ENCODE measurements around the gene FAM171A2.

FAM171A2 gene

DNA sequence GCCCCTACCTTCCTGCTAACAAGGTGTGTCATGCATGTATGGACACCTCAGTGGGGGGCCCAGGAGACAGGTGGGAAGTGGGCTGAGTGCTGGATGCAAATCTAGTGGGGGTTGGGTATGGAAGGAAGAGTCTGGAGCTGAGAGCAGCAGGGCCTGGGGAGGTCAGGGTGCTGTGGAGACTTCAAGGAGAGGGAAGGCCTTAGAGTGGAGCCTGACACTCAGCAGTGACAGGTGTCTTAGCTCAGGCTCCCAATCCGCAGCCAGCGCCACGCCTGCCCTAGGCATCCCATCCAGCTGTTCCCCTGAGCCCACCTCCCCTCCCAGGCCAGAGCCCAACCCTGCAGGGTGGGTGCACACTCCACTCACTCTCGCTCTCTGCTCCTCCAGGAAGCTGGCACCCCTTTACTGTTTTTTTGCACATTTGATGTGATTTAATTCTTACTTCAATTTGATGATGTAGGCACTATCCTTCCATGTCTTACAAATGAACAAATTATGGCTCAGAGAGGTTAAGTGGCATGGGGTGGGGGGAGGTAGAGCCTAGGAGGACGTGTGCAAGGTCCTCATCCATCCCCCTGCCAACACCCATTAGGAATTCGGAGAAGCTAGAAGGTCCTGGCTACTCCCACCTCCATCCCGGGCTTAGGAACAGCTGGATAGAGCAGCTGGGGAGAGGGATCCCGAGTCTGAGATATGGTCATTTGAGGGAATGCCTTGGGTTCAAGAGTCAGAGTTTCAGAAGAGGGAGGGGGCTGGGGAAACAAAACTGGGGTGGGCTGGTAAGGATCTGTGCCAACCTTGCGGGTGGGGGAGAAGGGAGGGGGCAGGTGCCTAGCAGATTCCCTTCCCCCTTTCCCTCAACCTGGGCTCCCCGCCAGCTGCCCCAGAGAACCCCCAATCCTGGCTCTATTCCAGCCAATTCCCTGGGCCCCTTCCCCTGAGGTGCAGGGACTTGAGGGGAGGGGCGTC lies 2.1 kb downstream of the FAM171A2 start:
- DNase-seq (ENCODE audit: low read depth in 2 of 2) = no peak

DNA sequence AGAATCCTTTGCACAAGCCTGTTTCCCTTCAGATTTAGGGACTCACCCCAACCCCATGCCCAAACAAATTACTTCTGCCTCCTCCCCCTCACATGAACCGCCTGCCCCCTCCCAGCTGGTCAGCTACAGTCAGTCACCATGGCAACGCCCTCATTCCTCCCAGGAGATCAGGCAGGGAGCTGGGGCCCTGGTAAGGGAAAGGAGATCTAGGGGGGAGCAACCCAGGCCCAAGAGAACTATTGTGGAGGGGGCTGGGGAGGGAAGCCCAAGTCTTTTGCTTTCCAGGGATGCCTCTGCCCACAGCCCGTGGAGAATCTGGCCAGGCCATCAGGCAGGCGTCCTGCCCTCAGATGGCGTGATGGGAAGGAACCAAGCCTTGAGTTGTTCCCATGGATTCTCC lies 2.8 kb downstream of the FAM171A2 start:
- DNase-seq (ENCODE audit: low read depth in 2 of 2) = no peak

DNA sequence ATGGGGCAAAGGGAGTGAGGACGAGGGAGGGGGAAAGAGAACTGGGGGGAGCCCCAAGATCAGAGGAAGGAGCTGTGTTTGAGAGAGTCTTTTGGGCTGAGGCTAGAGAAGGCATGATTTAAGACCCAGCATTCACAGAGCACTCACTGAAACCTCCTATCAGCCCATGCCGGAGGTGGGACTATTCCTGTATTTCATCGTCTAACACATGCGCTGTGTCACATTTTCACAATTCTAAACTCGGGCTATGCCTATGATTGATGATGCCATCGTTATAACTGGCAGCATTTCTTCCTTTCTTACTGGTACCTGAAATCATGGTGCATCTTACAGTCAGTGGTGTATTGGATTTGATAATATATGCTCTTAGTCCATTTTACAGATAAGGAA lies 3.5 kb downstream of the FAM171A2 start:
- no peak for DNase-seq (ENCODE audit: low read depth in 2 of 2)

DNA sequence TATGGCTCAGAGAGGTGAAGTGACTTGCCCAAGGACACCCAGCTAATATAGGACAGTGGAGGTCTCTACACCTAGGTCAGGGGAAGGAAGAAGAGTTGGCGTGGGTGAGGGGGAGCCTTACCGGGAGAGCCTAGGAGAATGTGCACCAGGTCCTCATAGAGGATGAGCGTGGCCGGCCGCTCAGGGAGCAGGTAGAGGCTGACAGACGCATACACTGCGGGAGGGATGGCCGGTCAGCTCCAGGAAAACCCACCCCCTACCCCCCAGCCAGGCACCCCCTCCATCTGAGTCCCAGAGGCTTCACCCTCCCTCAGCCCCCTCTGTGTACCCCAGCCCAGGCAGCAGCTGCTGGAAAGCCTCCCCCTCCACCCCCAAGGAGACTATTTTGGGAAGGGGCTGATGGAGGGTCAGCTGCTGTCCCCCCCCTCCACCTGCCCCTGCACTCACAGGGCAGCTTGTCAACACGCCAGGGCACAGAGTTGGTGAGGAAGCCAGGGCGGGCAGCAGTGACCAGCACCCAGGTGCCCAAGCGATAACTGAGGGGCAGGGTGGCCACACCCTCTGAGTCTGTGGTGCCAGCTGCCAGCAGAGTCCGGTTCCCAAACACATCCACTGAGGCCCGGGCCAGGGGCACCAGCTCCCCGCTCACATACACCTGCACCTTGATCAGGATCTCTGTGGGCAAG lies 4.1 kb downstream of the FAM171A2 start:
- DNase-seq (ENCODE audit: low read depth in 2 of 2) = no peak

DNA sequence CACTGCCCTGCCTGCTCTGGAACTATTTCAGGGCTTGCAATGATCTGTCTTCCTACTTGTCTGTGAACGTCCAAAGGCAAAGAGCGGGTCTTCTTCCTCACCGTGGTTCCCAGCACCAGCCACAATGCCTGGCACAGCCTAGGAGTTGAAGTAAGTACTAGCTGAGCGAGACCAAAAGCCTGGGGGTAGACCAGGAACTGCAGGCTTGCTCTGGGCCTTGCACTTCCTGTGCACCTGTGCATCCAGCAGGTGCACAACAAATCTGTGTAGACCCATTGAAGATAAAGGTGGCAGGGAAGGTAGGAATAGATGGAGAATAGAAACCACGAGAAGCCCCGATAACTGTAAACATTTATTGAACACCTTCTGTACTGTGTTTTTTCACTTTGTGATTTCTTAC lies 4.6 kb downstream of the FAM171A2 start:
- DNase-seq (ENCODE audit: low read depth in 2 of 2) = no peak

DNA sequence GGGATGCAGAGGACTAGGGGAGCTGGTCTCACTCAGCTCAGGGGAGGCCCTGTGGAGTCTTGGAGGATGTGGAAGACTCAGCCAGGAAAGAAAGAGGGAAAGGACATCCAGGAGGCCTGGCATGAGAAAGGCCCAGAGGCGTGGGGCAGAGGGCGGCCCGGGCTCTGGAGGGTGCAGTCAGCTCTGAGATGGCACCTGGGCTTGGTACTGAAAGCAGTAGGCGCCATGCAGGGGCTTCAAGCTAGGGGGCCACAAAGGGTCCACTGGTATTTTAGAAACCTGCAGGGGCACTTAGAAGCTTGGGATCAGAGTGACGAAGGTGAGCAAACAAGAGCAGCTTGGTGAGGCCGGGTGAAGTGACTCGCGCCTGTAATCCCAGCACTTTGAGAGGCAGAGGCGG lies 5.6 kb downstream of the FAM171A2 start:
- DNase-seq (ENCODE audit: low read depth in 2 of 2) = no peak

DNA sequence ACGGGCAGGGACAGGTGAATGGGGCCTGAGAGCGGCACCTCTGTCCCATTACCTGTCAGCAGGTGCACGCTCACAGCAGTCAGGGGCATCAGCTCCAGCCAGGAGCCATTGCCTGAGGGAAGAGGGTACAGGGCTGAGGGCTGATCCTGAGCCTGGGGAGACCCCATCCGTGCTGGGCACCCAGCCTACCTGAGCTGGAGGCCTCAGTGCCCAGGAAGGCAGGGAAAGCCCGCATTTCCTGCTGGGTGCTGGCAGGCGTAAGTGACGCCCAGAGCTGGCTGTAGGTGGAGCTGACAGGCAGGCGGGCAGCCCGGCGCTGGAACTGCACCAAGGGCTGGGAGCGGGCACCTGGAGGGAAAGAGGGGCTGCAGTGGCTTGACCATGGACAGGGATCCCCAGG lies 7.4 kb downstream of the FAM171A2 start:
- DNase-seq (ENCODE audit: low read depth in 2 of 2) = no peak

GRCh38 chr17:44355642-44356099 lies 8.0 kb downstream of the FAM171A2 start:
- DNase-seq (ENCODE audit: low read depth in 2 of 2) = no peak

- DNase-seq (ENCODE audit: low read depth in 2 of 2) = peak in 1 of 2 donors; percentile 61
These were observed 8.8 kb downstream of the FAM171A2 start for GRCh38 chr17:44354582-44355561.

DNA sequence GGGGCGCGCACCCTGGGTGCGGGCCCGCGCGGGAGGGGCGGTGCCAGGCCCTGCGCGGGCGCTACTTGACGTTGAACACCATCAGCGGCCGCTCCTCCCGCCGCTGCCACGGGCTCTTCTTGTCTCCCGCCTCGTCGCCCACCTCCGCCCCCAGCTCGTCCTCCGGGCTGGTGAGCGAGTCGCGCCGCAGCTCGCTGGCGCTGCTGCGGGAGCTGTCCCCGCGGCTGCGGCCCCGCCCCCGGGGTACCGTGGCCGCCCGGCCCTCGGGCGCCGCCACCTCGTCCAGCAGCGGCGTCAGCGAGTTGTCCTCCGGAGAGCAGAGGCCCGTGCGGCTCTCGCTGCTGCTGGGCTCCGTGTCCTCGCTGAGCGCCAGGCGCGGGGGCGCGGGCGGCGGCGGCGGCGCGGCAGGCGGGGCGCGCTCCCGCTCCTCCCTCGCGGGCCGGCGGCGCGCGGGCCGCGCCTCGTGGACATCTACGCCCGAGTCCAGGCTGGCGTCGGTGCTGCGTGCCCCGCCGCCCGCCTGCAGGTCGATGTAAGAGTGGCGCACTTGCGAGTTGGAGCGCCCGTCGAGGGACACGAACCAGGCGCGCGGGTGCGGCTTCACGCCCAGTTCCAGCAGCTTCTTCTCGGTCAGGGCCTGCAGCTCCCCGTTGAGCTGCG lies 9.9 kb downstream of the FAM171A2 start:
- peak in 1 of 2 donors; percentile 14 for DNase-seq (ENCODE audit: low read depth in 2 of 2)

DNA sequence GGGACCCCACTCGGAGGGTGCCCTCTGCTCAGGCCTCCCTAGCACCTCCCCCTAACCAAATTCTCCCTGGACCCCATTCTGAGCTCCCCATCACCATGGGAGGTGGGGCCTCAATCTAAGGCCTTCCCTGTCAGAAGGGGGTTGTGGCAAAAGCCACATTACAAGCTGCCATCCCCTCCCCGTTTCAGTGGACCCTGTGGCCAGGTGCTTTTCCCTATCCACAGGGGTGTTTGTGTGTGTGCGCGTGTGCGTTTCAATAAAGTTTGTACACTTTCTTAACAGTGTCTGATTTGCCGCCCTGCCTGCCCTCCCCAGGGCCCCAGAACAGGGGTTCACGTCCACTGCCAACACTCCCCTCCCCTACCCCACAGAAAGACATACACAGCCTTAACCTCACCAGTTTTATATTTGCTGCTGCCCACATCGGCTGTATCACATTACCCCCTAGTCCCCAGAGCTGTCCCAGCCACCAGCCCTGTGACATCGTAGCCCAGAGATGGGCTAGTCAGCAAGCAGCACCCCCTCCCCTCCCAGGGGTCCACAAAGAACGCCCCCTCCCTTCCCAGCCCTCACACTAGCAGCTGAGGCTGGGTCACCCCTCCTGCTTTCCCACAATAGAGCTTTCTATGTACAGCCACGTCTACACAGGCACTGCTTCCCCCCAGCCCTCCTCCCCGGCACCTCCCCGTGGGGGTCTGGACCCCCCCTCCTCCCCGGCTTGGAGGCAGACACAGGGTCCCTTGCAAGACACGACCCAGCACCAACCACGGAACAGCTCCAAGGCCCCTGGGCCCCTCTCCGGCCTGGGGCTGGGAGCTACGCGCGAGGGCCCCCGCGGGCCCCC lies 10.6 kb downstream of the FAM171A2 start:
- DNase-seq (ENCODE audit: low read depth in 2 of 2) = no peak

DNA sequence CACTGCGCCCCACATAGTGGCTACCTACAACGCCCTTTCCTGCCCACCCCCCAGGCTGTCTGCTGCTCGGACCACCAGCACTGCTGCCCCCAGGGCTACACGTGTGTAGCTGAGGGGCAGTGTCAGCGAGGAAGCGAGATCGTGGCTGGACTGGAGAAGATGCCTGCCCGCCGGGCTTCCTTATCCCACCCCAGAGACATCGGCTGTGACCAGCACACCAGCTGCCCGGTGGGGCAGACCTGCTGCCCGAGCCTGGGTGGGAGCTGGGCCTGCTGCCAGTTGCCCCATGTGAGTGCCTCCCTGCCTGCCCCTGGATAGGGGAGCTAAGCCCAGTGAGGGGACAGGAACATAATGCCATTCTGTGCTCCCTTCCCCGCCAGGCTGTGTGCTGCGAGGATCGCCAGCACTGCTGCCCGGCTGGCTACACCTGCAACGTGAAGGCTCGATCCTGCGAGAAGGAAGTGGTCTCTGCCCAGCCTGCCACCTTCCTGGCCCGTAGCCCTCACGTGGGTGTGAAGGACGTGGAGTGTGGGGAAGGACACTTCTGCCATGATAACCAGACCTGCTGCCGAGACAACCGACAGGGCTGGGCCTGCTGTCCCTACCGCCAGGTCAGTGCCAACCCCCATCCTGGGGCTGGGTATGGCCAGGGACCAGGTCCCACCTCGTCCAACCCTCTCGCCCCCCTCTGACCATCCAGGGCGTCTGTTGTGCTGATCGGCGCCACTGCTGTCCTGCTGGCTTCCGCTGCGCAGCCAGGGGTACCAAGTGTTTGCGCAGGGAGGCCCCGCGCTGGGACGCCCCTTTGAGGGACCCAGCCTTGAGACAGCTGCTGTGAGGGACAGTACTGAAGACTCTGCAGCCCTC lies 11.5 kb downstream of the FAM171A2 start:
- no peak for DNase-seq (ENCODE audit: low read depth in 2 of 2)

DNA sequence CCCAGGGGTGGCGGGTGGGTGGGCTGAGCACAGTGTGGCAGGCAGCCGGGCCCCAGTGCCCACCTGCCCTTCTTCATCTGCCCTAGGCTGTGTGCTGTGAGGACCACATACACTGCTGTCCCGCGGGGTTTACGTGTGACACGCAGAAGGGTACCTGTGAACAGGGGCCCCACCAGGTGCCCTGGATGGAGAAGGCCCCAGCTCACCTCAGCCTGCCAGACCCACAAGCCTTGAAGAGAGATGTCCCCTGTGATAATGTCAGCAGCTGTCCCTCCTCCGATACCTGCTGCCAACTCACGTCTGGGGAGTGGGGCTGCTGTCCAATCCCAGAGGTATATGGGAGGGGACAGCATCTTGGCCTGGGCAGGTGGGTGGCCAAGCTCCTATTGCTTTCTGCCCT lies 12.2 kb downstream of the FAM171A2 start:
- no peak for DNase-seq (ENCODE audit: low read depth in 2 of 2)

- peak; percentile 38 to 56 for DNase-seq (ENCODE audit: low read depth in 2 of 2)
These were observed 12.9 kb downstream of the FAM171A2 start for GRCh38 chr17:44350733-44351226.

GRCh38 chr17:44349553-44350070 lies 14.0 kb downstream of the FAM171A2 start:
- DNase-seq (ENCODE audit: low read depth in 2 of 2) = no peak

GRCh38 chr17:44348988-44349364 lies 14.7 kb downstream of the FAM171A2 start:
- DNase-seq (ENCODE audit: low read depth in 2 of 2) = no peak

DNA sequence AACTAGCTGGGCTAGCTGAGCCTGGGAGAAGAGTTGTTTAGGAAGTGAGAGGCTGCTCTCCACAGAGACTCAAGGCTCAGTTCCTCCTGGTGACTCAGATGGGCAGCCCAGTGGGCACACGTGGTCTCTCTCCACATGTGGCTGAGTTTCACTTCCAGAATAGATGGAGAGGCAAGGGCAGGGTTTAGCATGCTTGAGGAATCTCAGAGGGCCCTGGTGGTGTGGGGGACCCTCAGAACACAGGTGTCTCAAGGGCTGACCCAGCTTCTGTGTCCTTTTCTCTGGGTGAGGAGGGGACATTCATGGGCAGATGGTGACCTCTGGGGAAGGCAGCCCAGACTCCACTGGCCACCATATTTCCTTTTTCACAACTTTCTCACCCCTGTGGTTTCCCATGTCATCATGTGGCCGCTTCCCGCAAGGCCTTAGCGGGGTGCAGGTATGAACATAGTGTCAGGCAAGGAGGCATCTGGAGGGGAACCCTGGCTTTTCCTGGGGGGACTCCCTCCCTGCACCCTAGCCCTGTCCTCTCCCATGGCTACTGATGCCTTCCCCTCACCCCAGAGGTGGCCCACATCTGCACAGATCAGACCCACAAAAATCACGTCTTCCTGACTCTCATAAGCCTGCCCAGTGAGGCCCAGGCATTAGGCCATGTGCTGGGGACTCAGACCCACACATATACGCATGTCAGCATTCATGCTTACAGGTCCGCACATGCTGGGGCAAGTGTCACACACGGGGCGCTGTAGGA lies 15.2 kb downstream of the FAM171A2 start:
- no peak for DNase-seq (ENCODE audit: low read depth in 2 of 2)
